UCSD-AML1 (cell line): ENCODE results near the gene STX1A.

Experiments
- DNase-seq: peaks from one replicate; lab custom pipeline; 2025; ENCODE audit not compliant: unreplicated experiment; lab: John Stamatoyannopoulos, UW

STX1A gene

DNA sequence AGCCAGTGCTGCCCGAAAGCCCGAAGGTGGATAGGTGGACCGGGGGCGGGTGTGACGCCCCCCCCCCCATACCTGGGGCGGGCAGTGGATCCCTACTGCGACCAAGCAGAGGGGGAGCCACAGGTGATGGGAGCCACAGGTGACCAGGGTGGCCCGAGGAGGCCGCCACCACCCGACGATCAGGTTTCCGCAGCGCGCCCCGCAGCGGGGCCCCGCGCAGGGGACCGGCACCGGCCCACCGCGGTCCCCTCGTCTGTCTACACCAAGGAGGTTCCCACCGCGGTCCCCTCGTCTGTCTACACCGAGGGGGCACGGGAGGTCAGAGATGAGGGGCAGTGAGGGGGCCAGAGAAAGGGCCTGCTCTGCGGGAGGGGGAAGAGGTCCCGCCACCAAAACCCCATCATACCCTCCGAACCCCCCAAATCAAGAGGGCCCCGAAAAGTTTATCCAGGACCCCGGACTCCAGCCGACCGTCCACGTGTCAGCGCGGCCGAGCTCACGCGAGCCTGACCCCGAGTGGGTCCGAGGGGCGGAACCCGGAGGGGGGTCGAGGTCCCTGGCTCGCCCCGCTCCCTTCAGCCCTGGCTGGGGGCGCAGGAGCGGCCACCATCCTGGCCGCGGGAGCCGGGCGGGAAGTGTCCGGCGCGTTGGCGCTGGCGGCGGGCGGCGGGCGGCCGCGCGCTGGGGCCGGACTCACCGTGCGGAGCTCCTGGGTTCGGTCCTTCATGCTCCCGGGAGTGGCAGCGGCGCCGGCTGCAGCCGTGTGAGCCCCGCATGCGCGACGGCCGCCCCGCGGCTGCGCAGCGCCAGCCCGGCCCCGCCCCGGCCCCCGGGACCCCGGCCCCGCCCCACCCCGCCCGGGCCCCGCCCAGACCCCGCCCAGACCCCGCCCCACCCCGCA lies at the start of gene STX1A:
TSS of gene STX1A (minus strand) at position 765 of the 901 bp plus-strand sequence. CDS start at position 727, 38 bp downstream.
- no peak for DNase-seq

DNA sequence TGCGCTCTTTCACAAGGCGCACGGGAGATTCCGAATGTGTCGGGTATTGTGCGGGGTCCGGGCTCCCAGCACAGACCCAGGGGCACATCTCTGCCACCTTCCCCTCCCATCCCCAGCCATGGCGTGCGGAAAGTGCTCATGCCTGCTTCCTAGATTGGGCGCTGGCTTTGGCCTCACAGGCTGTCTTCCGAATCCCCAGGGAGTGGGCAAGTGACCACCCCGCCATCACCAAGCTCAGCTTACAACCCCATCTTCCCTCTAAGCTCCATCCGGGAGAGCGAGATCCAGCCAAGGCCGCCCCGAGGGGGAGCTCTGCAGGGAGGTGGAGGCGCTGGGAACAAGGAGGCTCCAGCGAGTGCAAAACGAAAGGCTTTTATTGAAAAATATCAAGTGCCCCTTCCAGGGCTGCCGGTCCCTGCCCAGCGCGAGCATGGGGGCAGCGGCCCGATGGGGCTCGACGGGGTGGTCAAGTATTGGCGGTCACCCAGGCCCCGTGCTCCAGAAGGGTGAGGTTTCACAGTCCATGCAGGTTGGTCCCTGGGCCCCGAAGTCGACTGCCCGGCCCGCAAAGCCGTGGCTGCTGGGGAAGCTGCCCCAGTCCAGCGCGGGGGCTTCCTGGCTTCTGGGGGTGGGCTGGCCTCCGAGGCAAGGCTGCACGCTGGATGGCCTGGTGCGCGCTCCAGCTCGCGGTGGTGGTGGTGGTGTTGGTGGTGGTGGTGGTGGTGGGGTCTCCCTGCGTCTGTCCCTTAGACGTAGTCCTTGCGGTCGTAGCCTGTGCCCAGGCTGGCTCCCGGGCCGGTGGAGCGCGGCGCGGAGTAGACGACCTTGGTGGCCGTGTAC lies 49.4 kb upstream of the STX1A start:
- DNase-seq, result no peak

- no peak for DNase-seq
Observed at GRCh38 chr7:73766556-73767229, 47.2 kb upstream of the STX1A start.

- no peak for DNase-seq
Observed at GRCh38 chr7:73762659-73762999, 43.2 kb upstream of the STX1A start.

DNA sequence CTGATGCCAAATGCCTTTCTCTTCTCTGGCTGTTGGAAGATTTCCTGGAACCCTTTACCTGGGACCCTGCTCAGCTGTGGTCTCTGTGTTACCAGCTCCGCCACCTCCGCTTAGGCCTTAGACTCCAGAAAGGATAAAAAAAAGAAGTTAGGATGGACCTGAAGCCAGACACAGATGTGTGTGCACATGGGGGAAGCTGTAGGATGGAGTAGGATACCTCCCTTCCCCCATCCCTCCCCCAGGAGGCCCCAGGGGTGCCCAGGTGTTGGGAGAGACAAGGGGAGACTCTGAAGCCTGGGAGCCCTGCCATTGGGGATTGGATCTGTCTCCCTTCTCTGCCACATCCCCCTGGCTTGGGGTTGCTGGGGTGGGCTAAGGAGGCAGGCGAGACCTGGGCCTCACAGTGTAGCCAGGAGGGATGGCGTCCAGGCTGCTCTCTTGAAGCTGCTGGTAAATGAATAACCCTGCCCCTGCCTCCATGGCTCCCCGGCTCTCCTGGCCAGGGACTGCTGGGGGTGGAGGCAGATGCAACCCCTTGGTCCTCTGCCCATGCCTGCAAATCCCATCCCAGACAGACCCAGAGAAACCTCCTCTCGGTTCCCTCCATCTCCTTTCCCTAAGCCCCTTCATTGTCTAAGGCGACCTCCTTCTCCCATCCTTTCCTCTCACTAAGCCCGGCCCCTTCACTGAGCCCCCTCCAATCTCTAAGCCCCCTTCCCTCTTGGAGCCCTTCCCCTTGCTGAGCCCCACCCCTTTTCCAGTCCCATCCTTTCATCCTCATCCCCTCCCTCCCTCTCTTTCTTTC lies 42.6 kb upstream of the STX1A start:
- DNase-seq, result no peak

DNA sequence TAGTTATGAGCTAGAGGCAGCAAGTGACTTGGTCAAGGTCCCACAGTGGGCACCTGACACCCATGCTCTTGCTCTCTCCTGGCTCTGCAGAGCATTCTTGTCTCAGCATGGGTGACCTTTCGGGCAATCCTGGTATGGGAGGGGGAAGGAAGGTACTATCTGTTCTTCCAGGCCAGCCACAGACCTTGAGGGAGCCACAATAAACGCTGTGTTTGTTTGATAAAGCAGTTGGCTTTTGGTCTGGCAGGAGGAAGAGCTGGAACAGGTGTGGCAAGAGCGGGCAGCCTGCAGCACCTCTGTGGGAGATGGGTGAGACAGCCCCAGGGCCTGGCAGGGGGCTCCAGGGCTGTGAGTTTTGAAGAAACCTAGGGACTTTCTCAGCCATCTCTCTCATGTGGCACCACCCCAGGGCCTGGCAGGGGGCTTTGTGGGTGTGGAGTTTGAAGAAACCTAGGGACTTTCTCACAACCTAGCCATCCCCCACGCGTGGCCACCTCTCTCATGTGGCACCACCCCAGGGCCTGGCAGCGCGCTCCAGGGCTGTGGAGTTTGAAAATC lies 39.2 kb upstream of the STX1A start:
- DNase-seq, result no peak

GRCh38 chr7:73749931-73750776 lies 30.7 kb upstream of the STX1A start:
- DNase-seq, result peak; percentile 14

DNA sequence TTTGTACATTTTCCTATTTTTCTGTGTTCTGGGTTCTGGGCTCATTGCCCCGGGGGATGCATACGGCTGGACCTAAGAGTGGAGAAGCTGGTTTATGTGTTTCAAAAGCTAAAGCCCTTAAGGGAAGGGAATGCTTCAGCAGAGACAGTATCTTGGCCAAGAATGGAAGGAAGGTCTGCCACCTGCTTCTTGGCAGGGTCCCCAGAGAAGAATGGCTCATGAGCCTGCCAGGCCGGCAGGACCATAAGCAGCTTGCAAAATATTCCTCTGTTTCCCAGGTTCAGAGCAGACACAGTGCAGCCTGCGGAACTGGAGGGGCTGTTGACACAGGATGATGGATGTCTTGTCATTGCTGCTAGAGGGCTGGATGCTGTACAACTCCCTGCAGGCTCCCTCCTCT lies 26.9 kb upstream of the STX1A start:
- no peak for DNase-seq

GRCh38 chr7:73742753-73743641 lies 23.5 kb upstream of the STX1A start:
- no peak for DNase-seq

GRCh38 chr7:73742338-73742752 lies 22.9 kb upstream of the STX1A start:
- no peak for DNase-seq

DNA sequence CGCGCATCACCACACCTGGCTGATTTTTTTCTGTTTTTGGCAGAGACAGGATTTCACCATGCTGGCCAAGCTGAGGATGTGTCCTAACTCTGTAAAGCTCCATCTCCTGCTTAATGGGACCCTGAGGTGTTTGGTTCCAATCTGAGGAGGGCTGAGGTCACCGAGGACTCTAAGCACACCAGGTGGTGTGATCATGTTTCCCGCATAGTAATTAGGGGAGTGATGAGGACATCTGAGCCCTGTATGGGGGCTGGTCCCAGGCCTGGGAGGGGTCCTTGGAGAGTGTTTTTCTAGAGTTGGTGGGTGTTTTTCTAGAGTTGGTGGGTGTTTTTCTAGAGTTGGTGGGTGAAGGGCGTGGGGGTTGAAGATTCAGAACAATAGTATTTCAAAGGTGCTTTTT lies 22.1 kb upstream of the STX1A start:
- no peak for DNase-seq

DNA sequence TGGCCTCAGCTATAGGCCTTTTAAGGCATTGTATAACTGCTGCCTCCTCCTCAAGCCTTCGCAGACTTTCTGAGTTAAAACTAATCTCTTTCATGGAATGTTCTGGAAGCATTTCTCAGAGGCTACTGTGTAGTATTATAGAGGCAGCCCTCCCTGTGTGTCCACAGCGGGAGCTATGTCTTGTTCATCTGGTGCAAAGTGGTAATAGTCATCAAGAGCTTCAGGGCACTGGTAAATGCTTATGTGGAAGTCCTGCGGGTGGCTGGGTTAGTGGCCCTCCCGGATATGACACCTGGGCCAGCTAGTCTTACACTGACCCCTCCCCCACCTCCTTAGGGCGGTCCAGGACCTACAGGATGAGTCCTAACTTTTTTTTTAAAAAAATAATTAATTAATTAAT lies 21.3 kb upstream of the STX1A start:
- DNase-seq, result no peak

DNA sequence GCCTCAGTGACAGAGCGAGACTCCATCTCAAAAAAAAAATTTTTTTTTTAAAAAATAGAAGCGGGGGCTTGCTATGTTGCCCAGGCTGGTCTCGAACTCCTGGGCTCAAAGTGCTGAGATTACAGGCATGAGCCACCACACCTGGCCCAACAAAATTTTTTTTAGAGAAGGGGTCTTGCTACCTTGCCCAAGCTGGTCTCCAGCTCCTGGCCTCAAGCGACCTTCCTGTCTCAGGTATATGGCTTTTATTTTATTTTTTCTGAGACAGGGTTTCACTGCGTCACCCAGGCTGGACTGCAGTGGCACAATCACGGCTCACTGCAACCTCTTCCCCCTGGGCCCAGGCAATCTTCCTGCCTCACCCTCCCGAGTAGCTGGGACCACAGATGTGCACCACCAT lies 20.7 kb upstream of the STX1A start:
- no peak for DNase-seq

DNA sequence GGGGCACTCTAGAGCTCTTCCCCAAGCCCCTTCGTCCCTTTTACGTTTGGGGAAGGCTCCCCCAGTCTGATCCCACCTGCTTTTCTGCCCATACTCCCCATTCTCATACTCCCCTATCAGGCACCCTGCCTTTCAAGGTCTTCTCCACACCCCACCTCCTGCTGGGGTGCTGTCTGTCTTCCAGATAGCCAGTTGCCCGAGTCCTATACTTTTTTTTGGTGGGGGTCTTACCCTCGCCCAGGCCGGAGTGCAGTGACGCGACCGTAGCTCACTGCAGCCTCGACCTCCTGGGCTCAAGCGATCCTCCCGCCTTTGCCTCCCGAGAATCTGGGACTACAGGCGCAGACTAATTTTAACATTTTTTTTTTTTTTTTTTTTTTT lies 19.9 kb upstream of the STX1A start:
- DNase-seq, result no peak

DNA sequence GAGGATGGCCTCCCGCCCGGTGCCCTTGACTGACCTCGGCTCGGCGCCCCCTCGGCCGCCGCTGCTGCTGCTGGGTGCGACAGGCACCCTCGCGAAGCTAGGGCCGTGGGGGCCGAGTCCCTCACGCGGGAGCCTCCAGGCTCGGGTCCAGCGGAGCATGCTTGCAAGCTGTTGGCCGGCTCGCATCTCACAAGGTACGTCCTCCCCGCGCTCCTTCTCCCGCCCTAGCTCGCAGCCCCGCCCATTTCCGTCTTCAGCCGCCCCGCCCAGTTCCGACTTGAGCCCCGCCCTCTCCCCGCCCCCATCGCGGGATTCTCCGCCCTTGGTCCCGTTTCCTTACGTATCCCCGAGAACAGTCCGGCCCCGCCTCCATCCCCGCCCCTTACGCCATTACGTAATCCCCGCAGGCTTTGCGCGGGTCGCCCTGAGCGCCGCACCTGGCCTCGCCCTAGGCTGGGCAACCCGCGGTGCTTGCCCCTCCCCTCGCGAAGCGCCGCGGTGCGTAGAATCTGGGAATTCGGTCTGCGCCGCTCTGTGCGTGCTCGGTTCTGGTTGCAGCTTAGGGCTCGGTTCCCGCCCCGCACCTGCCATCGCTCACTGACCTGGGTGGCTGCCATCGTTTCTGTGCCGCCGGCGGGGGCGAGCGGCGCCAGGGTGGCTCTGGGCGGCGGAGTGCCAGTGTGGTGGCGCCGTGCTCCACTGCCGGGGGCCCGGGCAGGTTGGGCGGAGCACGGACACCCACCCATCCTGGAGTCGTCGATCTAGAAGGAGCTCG lies 19.3 kb upstream of the STX1A start, which contains the start of gene ABHD11:
TSS of gene ABHD11 (minus strand) at position 191 of the 775 bp plus-strand sequence. CDS start at position 159, 32 bp downstream.
- peak; percentile 90 for DNase-seq

DNA sequence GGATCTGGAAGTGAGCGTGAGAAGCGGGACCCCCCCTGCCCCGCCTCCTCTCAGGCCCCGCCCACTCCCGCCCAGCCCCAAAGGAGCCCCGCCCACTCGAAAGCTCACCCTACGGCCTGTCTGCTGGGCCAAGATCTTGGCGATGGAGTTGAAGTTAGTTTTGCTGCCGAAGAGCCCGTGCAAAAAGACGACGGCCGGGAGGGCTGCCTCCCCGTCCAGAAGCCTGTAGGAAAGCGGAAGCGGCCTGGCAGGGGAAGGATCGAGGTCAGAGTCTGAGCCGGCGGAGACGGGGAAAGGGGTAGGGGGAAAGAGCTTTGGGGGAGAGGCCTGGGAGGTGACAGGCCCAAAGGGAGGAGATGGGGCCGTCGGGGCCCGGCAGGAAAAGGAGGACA lies 18.7 kb upstream of the STX1A start:
- DNase-seq, result peak; percentile 37

DNA sequence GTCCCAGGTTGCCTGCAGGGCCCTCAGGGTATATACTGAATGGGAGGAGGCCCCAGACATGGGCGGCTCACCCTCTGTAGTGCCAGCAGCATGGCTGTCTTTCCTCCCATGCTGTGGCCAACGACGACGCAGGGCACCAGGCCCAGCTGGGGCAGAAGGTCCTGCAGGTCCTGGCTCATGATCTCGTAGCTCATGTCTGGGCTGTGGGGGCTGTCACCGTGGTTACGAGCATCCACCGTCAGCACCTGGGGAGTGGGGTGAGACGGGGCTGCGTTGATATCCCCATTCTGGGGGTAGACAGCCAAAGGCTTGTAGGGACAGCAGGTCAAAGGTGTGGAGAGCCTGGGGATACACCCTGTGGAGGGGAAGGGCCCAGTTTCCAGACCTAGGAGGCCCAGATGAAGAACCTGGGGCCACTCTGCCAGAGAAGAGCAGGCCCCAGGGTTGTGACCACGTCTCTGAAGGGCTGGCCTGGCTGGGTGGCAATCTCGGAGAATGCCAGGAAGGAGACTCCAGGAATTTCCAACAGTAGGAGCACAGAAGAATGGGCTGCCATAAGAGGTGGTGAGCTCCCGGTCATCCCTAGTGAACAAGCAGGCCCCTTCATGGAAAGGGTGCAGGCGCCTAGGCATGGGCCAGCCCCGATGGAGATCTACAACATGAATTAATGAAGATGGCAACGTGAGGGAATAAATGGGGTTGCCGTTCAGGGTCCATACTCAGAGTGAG lies 18.2 kb upstream of the STX1A start:
- DNase-seq, result no peak
